Mucosa of descending colon (tissue), 3 donors: Measurements from ENCODE around the gene MTMR1. TPM values are rescaled to one million over a fixed set of nuclear protein-coding genes. Genes with fewer than 3 reads are reported as not detected.

Experiments
- ATAC-seq: fragments of 200-7000 bp; cut with Tn5 transposase; one replicate; pipeline ENCODE4 v1.9.1; 2020; ENCODE audit warnings: mild to moderate bottlenecking, moderate library complexity
- DNase-seq, 3 donors: peaks; one replicate each; pipeline ENCODE4 v3.0.0-alpha.2; 2020
- H3K36me3 ChIP-seq: fragments of 200-600 bp; one replicate; pipeline ENCODE4 v1.8.0; 2021; ENCODE audit warnings: low read depth, mild to moderate bottlenecking
- H3K4me1 ChIP-seq: fragments of 200-600 bp; one replicate; pipeline ENCODE4 v1.8.0; 2021; ENCODE audit warnings: low read depth, mild to moderate bottlenecking
- H3K4me3 ChIP-seq: fragments of 200-600 bp; one replicate; pipeline ENCODE4 v1.8.0; 2021; ENCODE audit warnings: mild to moderate bottlenecking
- H3K9me3 ChIP-seq: fragments of 200-600 bp; one replicate; pipeline ENCODE4 v1.8.0; 2021; ENCODE audit warnings: mild to moderate bottlenecking
- intact Hi-C, 2 donors: fragments of 100-400 bp; cut with DNase I in 1 of 2; cut with micrococcal nuclease in 1 of 2; formaldehyde crosslinking; loops; one replicate each; pipeline versions ENCODE4 v1.11.0 to v1.11.1; 2022; cut with DNase I, micrococcal nuclease
- total RNA-seq, 3 donors: library from RNA; stranded (reverse); fragmentation: NEBNext Ultra II Directional in 2 of 3; extraction: Animal tissue kit (Norgen Biotek cat#: 25700) in 2 of 3; gene quantifications; one replicate each; pipeline versions ENCODE4 v1.2.1 to v1.2.4, GENCODE V29; 2021 to 2023
- TF ChIP-seq, protein P1 (sequence below): fragments of 200-600 bp; IDR thresholded peaks from one replicate; pipeline ENCODE4 v1.8.0; 2022; ENCODE audit warnings: antibody characterized with exemption, mild to moderate bottlenecking
- donor health status: DM: no; HTN: no; CAD: no; lungs with moderate emphysema.
- donor health status: DM: no; HTN: no; CAD: no.
- donor health status: DM: no; HTN: yes; CAD: no.

MTMR1 gene
- total RNA-seq, 3 donors from 2014 or later: 14.4 to 20.2 (median 17.6) TPM

GRCh38 chrX:150730719-150731118 is 37.5 kb downstream of the MTMR1 start:
- H3K4me3 ChIP-seq: no peak overlapping the region
- no peaks in the 10 kb centered on the region for H3K4me1 ChIP-seq
- DNase-seq (no peak), ATAC-seq (no peak)
- H3K36me3 ChIP-seq: no peaks in the 10 kb centered on the region
- no peaks in the 10 kb centered on the region for H3K9me3 ChIP-seq
- intact Hi-C loops: no loop called here
- TF ChIP-seq, protein P1, sequence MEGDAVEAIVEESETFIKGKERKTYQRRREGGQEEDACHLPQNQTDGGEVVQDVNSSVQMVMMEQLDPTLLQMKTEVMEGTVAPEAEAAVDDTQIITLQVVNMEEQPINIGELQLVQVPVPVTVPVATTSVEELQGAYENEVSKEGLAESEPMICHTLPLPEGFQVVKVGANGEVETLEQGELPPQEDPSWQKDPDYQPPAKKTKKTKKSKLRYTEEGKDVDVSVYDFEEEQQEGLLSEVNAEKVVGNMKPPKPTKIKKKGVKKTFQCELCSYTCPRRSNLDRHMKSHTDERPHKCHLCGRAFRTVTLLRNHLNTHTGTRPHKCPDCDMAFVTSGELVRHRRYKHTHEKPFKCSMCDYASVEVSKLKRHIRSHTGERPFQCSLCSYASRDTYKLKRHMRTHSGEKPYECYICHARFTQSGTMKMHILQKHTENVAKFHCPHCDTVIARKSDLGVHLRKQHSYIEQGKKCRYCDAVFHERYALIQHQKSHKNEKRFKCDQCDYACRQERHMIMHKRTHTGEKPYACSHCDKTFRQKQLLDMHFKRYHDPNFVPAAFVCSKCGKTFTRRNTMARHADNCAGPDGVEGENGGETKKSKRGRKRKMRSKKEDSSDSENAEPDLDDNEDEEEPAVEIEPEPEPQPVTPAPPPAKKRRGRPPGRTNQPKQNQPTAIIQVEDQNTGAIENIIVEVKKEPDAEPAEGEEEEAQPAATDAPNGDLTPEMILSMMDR: no peak

DNA sequence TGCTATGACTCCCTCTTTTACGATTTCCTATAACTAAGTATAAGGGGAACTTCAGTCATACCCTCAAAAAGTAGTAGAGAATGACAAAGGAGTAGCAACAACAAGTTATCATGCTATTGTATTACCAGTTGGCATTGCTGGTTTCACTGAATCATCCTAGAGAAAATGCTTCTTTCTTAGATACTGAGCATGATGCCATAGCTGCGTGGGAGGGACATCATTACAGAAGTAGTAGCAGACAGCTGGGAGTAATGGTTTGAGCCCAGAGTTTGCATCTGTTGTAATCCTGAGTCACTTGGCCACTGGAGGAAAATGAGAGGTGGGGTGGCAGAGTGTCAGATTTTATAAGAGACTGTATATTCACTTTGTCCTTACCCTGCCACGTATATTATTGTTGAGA is 38.6 kb downstream of the MTMR1 start:
- Histone ChIP-seq H3K4me1 (no peaks in the 10 kb centered on the region), H3K36me3 (no peaks in the 10 kb centered on the region), H3K4me3 (no peak overlapping the region), H3K9me3 (no peaks in the 10 kb centered on the region)
- TF ChIP-seq, protein P1: no peak
- ATAC-seq (no peak), DNase-seq (no peak)
- intact Hi-C loops: no loop called here

DNA sequence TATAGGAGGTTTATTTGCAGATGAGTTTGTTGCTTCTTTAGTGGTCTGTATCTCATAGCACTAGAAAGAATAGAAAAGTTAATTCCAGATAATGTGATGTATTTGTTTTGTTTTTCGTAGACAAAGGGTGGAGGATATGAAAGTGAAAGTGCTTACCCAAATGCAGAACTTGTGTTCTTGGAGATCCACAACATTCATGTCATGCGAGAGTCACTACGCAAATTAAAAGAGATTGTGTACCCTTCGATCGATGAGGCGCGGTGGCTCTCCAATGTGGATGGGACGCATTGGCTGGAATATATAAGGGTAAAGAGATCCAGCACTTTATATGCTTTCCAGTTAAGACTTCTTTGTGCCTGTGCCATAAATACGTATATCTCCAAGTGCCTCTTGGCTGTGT is 43.3 kb downstream of the MTMR1 start:
- H3K4me1 ChIP-seq: no peaks in the 10 kb centered on the region
- no peaks in the 10 kb centered on the region for H3K36me3 ChIP-seq
- ATAC-seq: no peak
- no peaks in the 10 kb centered on the region for H3K9me3 ChIP-seq
- intact Hi-C loops: no loop called here
- TF ChIP-seq, protein P1: no peak
- H3K4me3 ChIP-seq: no peak overlapping the region
- DNase-seq: no peak

DNA sequence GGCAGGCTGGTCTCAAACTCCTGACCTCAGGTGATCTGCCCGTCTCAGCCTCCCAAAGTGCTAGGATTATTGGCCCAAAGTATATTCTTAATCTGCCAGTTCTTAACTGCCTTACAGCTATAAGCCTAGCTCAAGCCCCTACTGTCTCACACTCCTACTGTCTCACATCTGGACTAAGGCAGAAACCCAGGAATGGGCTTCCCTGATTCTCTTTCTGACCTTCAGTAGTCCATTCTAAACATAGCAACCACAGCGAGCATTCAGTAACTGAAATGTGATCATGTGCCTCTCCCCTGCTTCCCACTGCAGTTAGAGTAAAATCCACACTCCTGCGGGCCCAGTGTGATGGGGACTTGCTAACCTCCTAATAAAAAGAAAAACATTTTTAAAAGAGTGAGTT is 58.9 kb downstream of the MTMR1 start:
- Histone ChIP-seq H3K4me3 (no peak overlapping the region), H3K4me1 (no peaks in the 10 kb centered on the region), H3K9me3 (no peaks in the 10 kb centered on the region), H3K36me3 (no peaks in the 10 kb centered on the region)
- no peak for ATAC-seq
- intact Hi-C loops: no loop called here
- no peak for DNase-seq
- TF ChIP-seq, protein P1: no peak

GRCh38 chrX:150753357-150753756 is 60.2 kb downstream of the MTMR1 start:
- Histone ChIP-seq H3K4me3 (no peak overlapping the region), H3K4me1 (no peaks in the 10 kb centered on the region), H3K9me3 (no peaks in the 10 kb centered on the region), H3K36me3 (no peaks in the 10 kb centered on the region)
- intact Hi-C loops: no loop called here
- DNase-seq (no peak), ATAC-seq (no peak)
- TF ChIP-seq, protein P1: no peak

- intact Hi-C loops: no loop called here
- H3K4me1 ChIP-seq: no peaks in the 10 kb centered on the region
- TF ChIP-seq, protein P1: no peak
Measured at GRCh38 chrX:150753968-150754367, 60.8 kb downstream of the MTMR1 start.

More at GRCh38 chrX:150753968-150754367, 60.8 kb downstream of the MTMR1 start:
- DNase-seq (no peak), ATAC-seq (no peak)
- Histone ChIP-seq H3K36me3 (no peaks in the 10 kb centered on the region), H3K4me3 (no peak overlapping the region), H3K9me3 (no peaks in the 10 kb centered on the region)
